Esophagus squamous epithelium (tissue), 4 donors: ENCODE data around the gene NOD1.

Experiments
- POLR2A ChIP-seq, 4 donors: fragments of 450-650 bp; IDR thresholded peaks; one replicate each; pipeline ENCODE4 v1.6.1; 2017; ENCODE audit warnings: antibody characterized with exemption in 4 of 4, mild to moderate bottlenecking in 4 of 4, moderate library complexity in 3 of 4
- TF ChIP-seq, protein P1 (sequence below), 6 experiments: fragments of 450-650 bp in 4 of 6; fragments of 200-600 bp in 2 of 6; sonication (generic) in 2 of 6; IDR thresholded peaks; one replicate each; pipeline ENCODE4 v1.5.1; 2016 to 2019; ENCODE audit warnings: antibody characterized with exemption in 6 of 6, mild to moderate bottlenecking in 4 of 6, moderate library complexity in 4 of 6

- no peak for TF ChIP-seq POLR2A (IDR thresholded peaks at IDR 0.05)
- TF ChIP-seq, protein P1, sequence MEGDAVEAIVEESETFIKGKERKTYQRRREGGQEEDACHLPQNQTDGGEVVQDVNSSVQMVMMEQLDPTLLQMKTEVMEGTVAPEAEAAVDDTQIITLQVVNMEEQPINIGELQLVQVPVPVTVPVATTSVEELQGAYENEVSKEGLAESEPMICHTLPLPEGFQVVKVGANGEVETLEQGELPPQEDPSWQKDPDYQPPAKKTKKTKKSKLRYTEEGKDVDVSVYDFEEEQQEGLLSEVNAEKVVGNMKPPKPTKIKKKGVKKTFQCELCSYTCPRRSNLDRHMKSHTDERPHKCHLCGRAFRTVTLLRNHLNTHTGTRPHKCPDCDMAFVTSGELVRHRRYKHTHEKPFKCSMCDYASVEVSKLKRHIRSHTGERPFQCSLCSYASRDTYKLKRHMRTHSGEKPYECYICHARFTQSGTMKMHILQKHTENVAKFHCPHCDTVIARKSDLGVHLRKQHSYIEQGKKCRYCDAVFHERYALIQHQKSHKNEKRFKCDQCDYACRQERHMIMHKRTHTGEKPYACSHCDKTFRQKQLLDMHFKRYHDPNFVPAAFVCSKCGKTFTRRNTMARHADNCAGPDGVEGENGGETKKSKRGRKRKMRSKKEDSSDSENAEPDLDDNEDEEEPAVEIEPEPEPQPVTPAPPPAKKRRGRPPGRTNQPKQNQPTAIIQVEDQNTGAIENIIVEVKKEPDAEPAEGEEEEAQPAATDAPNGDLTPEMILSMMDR (IDR thresholded peaks at IDR 0.05) = no peak
Measured at GRCh38 chr7:30515761-30516160, 37.2 kb upstream of the NOD1 start.
